ENCODE measurements around the gene PPP6R3.
"Not testable (repeated sequence)": the region's sequence is repeated elsewhere in the genome, so short reads cannot be mapped to it uniquely, and the experiment has no call there.

The PPP6R3 gene

GRCh38 chr11:68598816-68599653, 138.5 kb downstream of the PPP6R3 start:
- DNase-seq (ENCODE audit: low read depth, low spot score): no peak

GRCh38 chr11:68601147-68601546, 140.6 kb downstream of the PPP6R3 start:
- no peak for DNase-seq (ENCODE audit: low read depth, low spot score)

GRCh38 chr11:68609761-68610160, 149.2 kb downstream of the PPP6R3 start:
- no peak for DNase-seq (ENCODE audit: low read depth, low spot score)

GRCh38 chr11:68610452-68611116, 150.0 kb downstream of the PPP6R3 start:
- DNase-seq (ENCODE audit: low read depth, low spot score): no peak

- no peak for DNase-seq (ENCODE audit: low read depth, low spot score)
Measured at GRCh38 chr11:68615657-68616056, 155.1 kb downstream of the PPP6R3 start.

GRCh38 chr11:68617925-68618809, 157.6 kb downstream of the PPP6R3 start:
- DNase-seq (ENCODE audit: low read depth, low spot score): no peak

- DNase-seq (ENCODE audit: low read depth, low spot score): no peak
Measured at GRCh38 chr11:68621826-68622225, 161.3 kb downstream of the PPP6R3 start.

GRCh38 chr11:68623706-68624105, 163.2 kb downstream of the PPP6R3 start:
- DNase-seq (ENCODE audit: low read depth, low spot score): not testable (repeated sequence)

- not testable (repeated sequence) for DNase-seq (ENCODE audit: low read depth, low spot score)
Measured at GRCh38 chr11:68625069-68625468, 164.5 kb downstream of the PPP6R3 start.

- not testable (repeated sequence) for DNase-seq (ENCODE audit: low read depth, low spot score)
Measured at GRCh38 chr11:68626236-68626635, 165.7 kb downstream of the PPP6R3 start.

GRCh38 chr11:68628837-68629236, 168.3 kb downstream of the PPP6R3 start:
- DNase-seq (ENCODE audit: low read depth, low spot score): not testable (repeated sequence)

GRCh38 chr11:68632375-68632774, 171.8 kb downstream of the PPP6R3 start:
- DNase-seq (ENCODE audit: low read depth, low spot score): not testable (repeated sequence)

- peak; percentile 68 for DNase-seq (ENCODE audit: low read depth, low spot score)
Measured at GRCh38 chr11:68632802-68633201, 172.2 kb downstream of the PPP6R3 start.

GRCh38 chr11:68634606-68635005, 174.1 kb downstream of the PPP6R3 start:
- DNase-seq (ENCODE audit: low read depth, low spot score): not testable (repeated sequence)

GRCh38 chr11:68635172-68635571, 174.6 kb downstream of the PPP6R3 start:
- DNase-seq (ENCODE audit: low read depth, low spot score): not testable (repeated sequence)

GRCh38 chr11:68635883-68636282, 175.3 kb downstream of the PPP6R3 start:
- not testable (repeated sequence) for DNase-seq (ENCODE audit: low read depth, low spot score)

- DNase-seq (ENCODE audit: low read depth, low spot score): not testable (repeated sequence)
Measured at GRCh38 chr11:68639322-68639721, 178.8 kb downstream of the PPP6R3 start.

GRCh38 chr11:68641880-68642279, 181.3 kb downstream of the PPP6R3 start:
- DNase-seq (ENCODE audit: low read depth, low spot score): no peak

- no peak for DNase-seq (ENCODE audit: low read depth, low spot score)
Measured at GRCh38 chr11:68643585-68643984, 183.0 kb downstream of the PPP6R3 start.

- no peak for DNase-seq (ENCODE audit: low read depth, low spot score)
Measured at GRCh38 chr11:68646832-68647231, 186.3 kb downstream of the PPP6R3 start.

- no peak for DNase-seq (ENCODE audit: low read depth, low spot score)
Measured at GRCh38 chr11:68649851-68650555, 189.5 kb downstream of the PPP6R3 start.
